Measurements from ENCODE around the gene RHO.
"Not testable (repeated sequence)": the region's sequence is repeated elsewhere in the genome, so short reads cannot be mapped to it uniquely, and the experiment has no call there.

The RHO gene

DNA sequence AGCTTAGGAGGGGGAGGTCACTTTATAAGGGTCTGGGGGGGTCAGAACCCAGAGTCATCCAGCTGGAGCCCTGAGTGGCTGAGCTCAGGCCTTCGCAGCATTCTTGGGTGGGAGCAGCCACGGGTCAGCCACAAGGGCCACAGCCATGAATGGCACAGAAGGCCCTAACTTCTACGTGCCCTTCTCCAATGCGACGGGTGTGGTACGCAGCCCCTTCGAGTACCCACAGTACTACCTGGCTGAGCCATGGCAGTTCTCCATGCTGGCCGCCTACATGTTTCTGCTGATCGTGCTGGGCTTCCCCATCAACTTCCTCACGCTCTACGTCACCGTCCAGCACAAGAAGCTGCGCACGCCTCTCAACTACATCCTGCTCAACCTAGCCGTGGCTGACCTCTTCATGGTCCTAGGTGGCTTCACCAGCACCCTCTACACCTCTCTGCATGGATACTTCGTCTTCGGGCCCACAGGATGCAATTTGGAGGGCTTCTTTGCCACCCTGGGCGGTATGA, at the start of gene RHO:
RHO (plus strand) TSS at position 51 of the 512 bp plus-strand sequence; CDS start at position 146, 95 bp downstream.
- no peak within 1 kb of the TSS for H3K4me3 ChIP-seq (ENCODE audit: low read depth, low read length)
- TF ChIP-seq, protein P1, sequence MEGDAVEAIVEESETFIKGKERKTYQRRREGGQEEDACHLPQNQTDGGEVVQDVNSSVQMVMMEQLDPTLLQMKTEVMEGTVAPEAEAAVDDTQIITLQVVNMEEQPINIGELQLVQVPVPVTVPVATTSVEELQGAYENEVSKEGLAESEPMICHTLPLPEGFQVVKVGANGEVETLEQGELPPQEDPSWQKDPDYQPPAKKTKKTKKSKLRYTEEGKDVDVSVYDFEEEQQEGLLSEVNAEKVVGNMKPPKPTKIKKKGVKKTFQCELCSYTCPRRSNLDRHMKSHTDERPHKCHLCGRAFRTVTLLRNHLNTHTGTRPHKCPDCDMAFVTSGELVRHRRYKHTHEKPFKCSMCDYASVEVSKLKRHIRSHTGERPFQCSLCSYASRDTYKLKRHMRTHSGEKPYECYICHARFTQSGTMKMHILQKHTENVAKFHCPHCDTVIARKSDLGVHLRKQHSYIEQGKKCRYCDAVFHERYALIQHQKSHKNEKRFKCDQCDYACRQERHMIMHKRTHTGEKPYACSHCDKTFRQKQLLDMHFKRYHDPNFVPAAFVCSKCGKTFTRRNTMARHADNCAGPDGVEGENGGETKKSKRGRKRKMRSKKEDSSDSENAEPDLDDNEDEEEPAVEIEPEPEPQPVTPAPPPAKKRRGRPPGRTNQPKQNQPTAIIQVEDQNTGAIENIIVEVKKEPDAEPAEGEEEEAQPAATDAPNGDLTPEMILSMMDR (IDR thresholded peaks at IDR 0.05; ENCODE audit: control insufficient read depth, extremely low read depth, insufficient read depth), result no peak
- no peak for DNase-seq (ENCODE audit: low read depth)

DNA sequence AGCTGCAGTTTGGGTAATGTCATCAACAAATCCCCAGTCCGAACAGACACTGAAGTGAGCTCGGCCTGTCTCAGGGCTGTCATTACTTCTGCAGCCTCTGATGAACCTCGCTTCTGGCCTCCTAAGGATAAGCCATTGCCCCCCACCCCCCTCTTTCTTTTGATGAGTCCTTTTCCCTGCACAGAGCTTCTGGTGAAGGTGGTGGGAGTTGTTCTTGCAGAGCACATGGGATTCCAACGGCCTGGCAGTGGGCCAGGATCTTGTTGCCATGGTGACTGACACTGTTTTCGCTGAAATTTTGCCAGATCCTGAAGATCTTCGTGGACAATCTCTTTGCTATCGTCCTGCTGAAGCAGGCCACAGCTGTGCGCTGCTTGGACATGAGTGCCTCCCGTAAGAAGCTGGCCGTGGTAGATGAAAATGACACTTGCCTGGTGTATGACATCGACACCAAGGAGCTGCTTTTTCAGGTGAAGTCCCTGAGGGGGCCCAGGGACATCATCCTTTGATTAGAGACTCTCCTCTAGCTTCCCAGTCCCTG, 47.1 kb upstream of the RHO start:
- not testable (repeated sequence) for DNase-seq (ENCODE audit: low read depth); H3K4me3 ChIP-seq (ENCODE audit: low read depth, low read length)

DNA sequence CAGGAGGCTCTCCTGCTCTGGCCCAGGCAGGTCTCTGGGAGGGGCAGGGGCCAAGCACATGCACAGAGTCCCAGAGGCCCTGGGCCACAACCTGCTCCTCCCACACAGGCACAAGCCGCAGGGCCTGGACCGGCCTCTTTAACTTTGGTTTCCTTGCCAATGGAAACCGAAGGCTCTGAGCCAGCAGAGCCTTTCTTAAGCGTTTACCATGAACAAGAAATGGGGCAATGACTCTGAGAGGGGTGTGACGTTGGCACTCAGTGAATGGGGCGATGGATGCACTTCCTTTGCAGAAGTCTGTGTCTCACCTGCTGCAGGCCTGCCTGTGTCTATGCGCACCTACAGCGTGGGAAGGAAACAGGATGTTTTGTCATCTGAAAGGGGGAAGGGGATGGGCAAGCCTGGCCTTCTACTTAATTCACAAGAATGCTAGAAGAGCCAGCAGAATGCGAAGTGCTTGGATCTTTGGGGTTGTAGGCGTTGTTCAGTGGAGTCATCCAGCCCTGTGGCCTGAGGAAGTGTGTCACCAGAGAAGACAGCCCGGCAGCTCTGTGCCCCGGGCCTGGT, 46.6 kb upstream of the RHO start:
- TF ChIP-seq, protein P1 (IDR thresholded peaks at IDR 0.05; ENCODE audit: control insufficient read depth, extremely low read depth, insufficient read depth), result no peak
- no peak for DNase-seq (ENCODE audit: low read depth)
- H3K4me3 ChIP-seq (ENCODE audit: low read depth, low read length), result no peak overlapping the region

DNA sequence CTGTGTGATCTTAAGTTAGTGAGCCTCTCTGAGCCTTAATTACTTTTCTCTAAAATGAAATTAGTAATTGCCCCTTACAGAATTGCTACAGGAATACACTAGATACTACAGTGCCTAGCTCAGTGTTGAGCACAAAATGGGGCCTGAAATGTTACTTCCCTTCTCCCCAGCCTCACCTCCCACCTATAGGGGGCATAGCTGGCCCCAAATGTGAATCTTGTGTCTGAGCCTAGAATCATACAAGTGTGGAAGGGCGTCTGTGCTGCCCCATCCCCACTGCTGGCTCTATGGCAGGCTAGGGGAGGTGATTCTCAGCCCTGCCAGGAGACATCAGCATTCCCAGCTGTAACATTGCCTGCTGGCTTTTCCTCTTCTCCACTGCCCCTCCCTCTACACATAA, 45.7 kb upstream of the RHO start:
- H3K4me3 ChIP-seq (ENCODE audit: low read depth, low read length), result no peak overlapping the region
- TF ChIP-seq, protein P1 (IDR thresholded peaks at IDR 0.05; ENCODE audit: control insufficient read depth, extremely low read depth, insufficient read depth), result peak; percentile 9; the same call in 1 of the 2 replicates
- no peak for DNase-seq (ENCODE audit: low read depth)

DNA sequence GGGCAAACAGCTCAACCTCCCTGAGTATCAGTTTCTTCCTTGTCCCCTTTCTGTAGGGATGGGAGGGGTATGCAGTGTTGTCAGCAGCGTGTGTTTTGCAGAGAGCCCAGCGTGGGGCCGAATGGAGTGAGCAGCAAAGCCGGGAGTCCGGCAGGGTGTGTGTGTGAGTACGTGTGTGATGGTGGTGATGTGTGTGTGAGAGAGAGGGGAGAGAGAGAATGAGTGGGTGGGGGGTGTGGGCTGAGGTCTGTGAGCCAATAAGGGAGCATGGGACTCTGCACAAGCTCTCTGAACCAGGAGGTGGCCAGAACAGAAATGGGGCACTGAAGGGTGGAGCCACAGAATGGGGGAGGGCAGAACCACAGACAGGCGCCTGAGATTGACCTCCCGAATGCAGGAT, 44.6 kb upstream of the RHO start:
- TF ChIP-seq, protein P1 (IDR thresholded peaks at IDR 0.05; ENCODE audit: control insufficient read depth, extremely low read depth, insufficient read depth), result no peak
- H3K4me3 ChIP-seq (ENCODE audit: low read depth, low read length), result no peak overlapping the region
- no peak for DNase-seq (ENCODE audit: low read depth)

DNA sequence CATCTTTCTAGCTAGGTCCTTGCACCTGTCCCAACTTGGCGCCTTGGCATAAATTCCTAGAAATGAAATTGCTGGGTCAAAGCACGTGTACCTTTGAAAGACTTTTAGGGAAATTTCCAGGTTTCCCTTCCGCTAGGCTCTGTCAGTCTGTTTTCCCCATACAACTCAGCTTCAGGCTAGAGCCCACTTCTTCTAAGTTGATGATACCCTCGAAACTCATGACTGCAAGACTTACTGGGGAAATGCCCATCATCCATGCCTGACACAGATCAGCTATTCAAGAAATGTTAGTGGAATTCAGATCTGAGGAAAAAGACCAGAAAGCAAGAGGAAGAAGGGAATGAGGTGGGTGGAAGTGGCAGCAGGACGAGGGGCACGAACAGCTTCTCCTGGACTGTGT, 43.3 kb upstream of the RHO start:
- not testable (repeated sequence) for H3K4me3 ChIP-seq (ENCODE audit: low read depth, low read length); DNase-seq (ENCODE audit: low read depth)

DNA sequence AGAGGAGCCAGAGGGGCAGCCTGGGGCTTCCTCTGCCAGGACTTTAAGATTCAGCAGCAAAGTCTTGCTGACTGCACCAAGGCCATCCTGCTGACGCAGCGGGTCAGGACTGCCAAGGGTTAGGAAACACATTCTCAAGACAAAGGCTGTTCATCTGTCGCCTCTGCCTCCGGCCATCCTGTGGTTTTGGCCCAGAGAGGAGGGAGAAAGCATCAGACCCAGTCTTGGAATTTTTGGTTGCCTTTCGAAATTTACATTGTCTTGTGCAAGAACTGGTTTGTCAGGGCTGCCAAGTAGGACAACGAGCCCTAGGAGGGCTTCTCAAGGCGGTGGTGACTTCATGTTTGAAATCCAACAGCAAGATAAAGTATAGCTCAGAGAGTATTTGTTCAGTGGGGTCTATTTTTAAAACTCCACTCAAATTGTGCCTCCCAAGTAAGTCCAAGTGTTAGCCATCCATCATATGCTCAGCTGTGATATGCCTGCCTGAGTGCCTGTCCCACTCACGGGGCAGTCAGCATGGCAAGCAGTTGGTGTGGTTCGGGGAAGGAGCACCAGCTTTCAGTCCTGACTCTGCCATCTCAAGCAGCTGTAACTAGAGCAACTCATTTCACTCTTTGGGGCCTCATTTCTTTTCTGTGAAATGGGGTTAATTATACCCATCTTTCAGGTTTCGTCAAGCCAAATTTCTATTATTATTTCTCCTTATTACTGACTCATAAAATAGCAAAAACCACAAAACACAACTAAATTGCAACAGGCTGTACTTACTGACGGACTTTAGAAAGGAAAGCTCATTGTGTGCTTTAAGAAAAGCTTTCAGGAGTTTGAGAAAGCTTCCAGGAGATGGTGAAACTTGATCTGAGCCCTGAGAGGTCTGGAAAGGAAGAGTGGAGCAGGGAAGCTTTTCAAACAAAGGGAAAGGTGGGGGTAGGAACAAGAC, 42.4 kb upstream of the RHO start:
- TF ChIP-seq, protein P1 (IDR thresholded peaks at IDR 0.05; ENCODE audit: control insufficient read depth, extremely low read depth, insufficient read depth), result no peak
- DNase-seq (ENCODE audit: low read depth), result no peak
- no peak overlapping the region for H3K4me3 ChIP-seq (ENCODE audit: low read depth, low read length)

Data from LNCaP clone FGC (cell line).